HepG2 (cell line): Measurements from ENCODE around the gene PXK. TPM values are rescaled to one million over a fixed set of nuclear protein-coding genes. Genes with fewer than 3 reads are reported as not detected.
A peak's percentile ranks its signal among the peaks of the same experiment; 100 is the strongest.

Experiments
- ATAC-seq: fragments of 200-7000 bp; cut with Tn5 transposase; 3 replicates; pipeline ENCODE4 v1.9.1; 2020; ENCODE audit warnings: mild to moderate bottlenecking, moderate library complexity
- BruUV-seq: library from RNA; stranded (reverse); fragments of 400-500 nt; replicated peaks from 2 replicates; lab custom pipeline; 2021; lab: Mats Ljungman, UMichigan
- CTCF ChIA-PET: fragments of 300-600 bp; formaldehyde crosslinking; extraction: SDS; loops from one replicate; lab custom pipeline; 2021; ENCODE audit warnings: low total read pairs, inconsistent platforms, low intra/inter-chr PET ratio; lab: Yijun Ruan, JAX
- POLR2A ChIA-PET: fragments of 350-600 bp; sonication (Branson Sonifier 250); formaldehyde crosslinking; loops from one replicate; lab custom pipeline; 2020; ENCODE audit warnings: antibody characterized with exemption, inconsistent platforms; lab: Yijun Ruan, JAX
- DNase-seq: peaks from one replicate; pipeline ENCODE4 v3.0.0-alpha.2; 2015; ENCODE audit warnings: low spot score
- FAIRE-seq: peaks from 3 replicates; lab custom pipeline; 2011; peaks lifted over from hg19 to GRCh38; lab: Jason Lieb, UNC
- H2AFZ ChIP-seq: one replicate; pipeline ENCODE4 v1.6.1; 2011; ENCODE audit warnings: low read length, inconsistent platforms
- H3K27ac ChIP-seq: fragments of 300-600 bp; 3 replicates; pipeline ENCODE4 v1.8.0; 2011; ENCODE audit warnings: mixed run types, mild to moderate bottlenecking, mixed read lengths, low read length, inconsistent platforms; ENCODE audit not compliant: insufficient read depth; ENCODE audit errors: extremely low read length
- H3K27me3 ChIP-seq, 2 experiments: fragments of 200-600 bp in 1 of 2; 2 replicates in 1 of 2; 3 replicates in 1 of 2; pipeline versions ENCODE4 v1.6.0 to v1.8.0; 2011; ENCODE audit warnings: low read length in 2 of 2, mild to moderate bottlenecking in 2 of 2, moderate library complexity in 2 of 2, inconsistent platforms in 1 of 2; ENCODE audit not compliant: insufficient read depth in 2 of 2, control insufficient read depth in 1 of 2
- H3K36me3 ChIP-seq, 2 experiments: fragments of 200-600 bp in 1 of 2; replicated peaks in 1 of 2; 2 replicates in 1 of 2; 3 replicates in 1 of 2; pipeline versions ENCODE4 v1.5.1 to v1.8.0; 2011; ENCODE audit warnings: low read length in 2 of 2, inconsistent platforms in 1 of 2; ENCODE audit not compliant: insufficient read depth in 2 of 2, control insufficient read depth in 1 of 2
- H3K4me1 ChIP-seq: 2 replicates; pipeline ENCODE4 v1.5.1; 2012; ENCODE audit warnings: low read length, inconsistent platforms; ENCODE audit not compliant: insufficient read depth
- H3K4me2 ChIP-seq: 2 replicates; pipeline ENCODE4 v1.6.0; 2011; ENCODE audit warnings: low read depth, low read length, inconsistent platforms
- H3K4me3 ChIP-seq, 3 experiments: fragments of 200-600 bp in 1 of 3; sonication (generic), shearing (Covaris generic) in 1 of 3; replicated peaks in 1 of 3; 2 replicates each; pipeline ENCODE4 v1.5.1; 2011 to 2016; ENCODE audit warnings: low read length in 3 of 3, inconsistent platforms in 2 of 3, low read depth in 2 of 3, mild to moderate bottlenecking in 2 of 3, control low read depth in 1 of 3, mixed read lengths in 1 of 3; ENCODE audit not compliant: insufficient read depth in 1 of 3
- H3K79me2 ChIP-seq: one replicate; pipeline ENCODE4 v1.6.1; 2011; ENCODE audit warnings: low read length, inconsistent platforms; ENCODE audit not compliant: insufficient read depth
- H3K9ac ChIP-seq: 2 replicates; pipeline ENCODE4 v1.6.0; 2011; ENCODE audit warnings: mild to moderate bottlenecking, low read depth, low read length, inconsistent platforms; ENCODE audit not compliant: insufficient read depth
- H3K9me3 ChIP-seq: 2 replicates; pipeline ENCODE4 v1.5.1; 2012; ENCODE audit warnings: mild to moderate bottlenecking, low read length
- H4K20me1 ChIP-seq: 2 replicates; pipeline ENCODE4 v1.6.0; 2011; ENCODE audit warnings: inconsistent platforms, mild to moderate bottlenecking, low read length, moderate library complexity; ENCODE audit not compliant: insufficient read depth
- CCDC6 ChIP-seq: sonication (generic); formaldehyde crosslinking; IDR thresholded peaks from 2 replicates; pipeline ENCODE4 v1.8.1; 2022; ENCODE audit warnings: mild to moderate bottlenecking, missing genetic modification reagents, moderate library complexity
- FUBP1 ChIP-seq: sonication (generic); formaldehyde crosslinking; IDR thresholded peaks from 2 replicates; pipeline ENCODE4 v1.5.1; 2020; ENCODE audit warnings: missing genetic modification reagents, mild to moderate bottlenecking, borderline replicate concordance
- MAFF ChIP-seq: IDR thresholded peaks from 2 replicates; pipeline ENCODE4 v1.6.1; 2011; ENCODE audit warnings: low read depth, low read length, improper control_type of control experiment
- MAFK ChIP-seq, 2 experiments: IDR thresholded peaks in 1 of 2; conservative IDR thresholded peaks in 1 of 2; 2 replicates each; pipeline ENCODE4 v1.6.1; 2011; ENCODE audit warnings: improper control_type of control experiment in 2 of 2, low read length in 2 of 2
- MED8 ChIP-seq: sonication (generic); formaldehyde crosslinking; IDR thresholded peaks from 2 replicates; pipeline ENCODE4 v1.8.1; 2023; ENCODE audit warnings: mild to moderate bottlenecking, missing genetic modification reagents; ENCODE audit not compliant: insufficient replicate concordance
- MTERF4 ChIP-seq: sonication (generic); formaldehyde crosslinking; IDR thresholded peaks from 2 replicates; pipeline ENCODE4 v1.8.0; 2023; ENCODE audit warnings: mild to moderate bottlenecking, missing genetic modification reagents
- RARA ChIP-seq: IDR thresholded peaks from 2 replicates; pipeline ENCODE4 v1.6.1; 2016; ENCODE audit warnings: missing genetic modification reagents, missing compliant biosample characterization
- SALL2 ChIP-seq: sonication (generic); formaldehyde crosslinking; IDR thresholded peaks from 2 replicates; pipeline ENCODE4 v1.8.1; 2023; ENCODE audit warnings: mild to moderate bottlenecking, missing genetic modification reagents, inconsistent platforms
- SYNCRIP ChIP-seq: fragments of 200-400 bp; formaldehyde crosslinking; IDR thresholded peaks from 2 replicates; pipeline ENCODE4 v1.6.1; 2018; ENCODE audit warnings: mild to moderate bottlenecking, low read depth, low read length; ENCODE audit not compliant: insufficient read depth
- XRCC5 ChIP-seq: fragments of 200-400 bp; formaldehyde crosslinking; optimal IDR thresholded peaks from 2 replicates; pipeline ENCODE3; 2017; ENCODE audit warnings: mild to moderate bottlenecking, low read length
- ZBTB38 ChIP-seq: sonication (generic); formaldehyde crosslinking; IDR thresholded peaks from 2 replicates; pipeline ENCODE4 v1.5.1; 2020; ENCODE audit warnings: mild to moderate bottlenecking, missing genetic modification reagents
- ZNF264 ChIP-seq: sonication (generic); formaldehyde crosslinking; IDR thresholded peaks from 2 replicates; pipeline ENCODE4 v1.4.0; 2020; ENCODE audit warnings: missing genetic modification reagents
- ZNF652 ChIP-seq: IDR thresholded peaks from 2 replicates; pipeline ENCODE4 v1.6.1; 2016; ENCODE audit warnings: low read depth, borderline replicate concordance
- WGBS: methylation state at CpG from one replicate; pipeline ENCODE4 v1.1.6; 2017; ENCODE audit warnings: low lambda C conversion rate; 5-methylcytosine and 5-hydroxymethylcytosine counted together
- in situ Hi-C: cut with HindIII; loops from 2 replicates; pipeline ENCODE4 v1.10.0; 2017; ENCODE audit warnings: low pct_unique_long_range_greater_than_20kb; ENCODE audit not compliant: extremely low pct_ligation_motif_present
- intact Hi-C: fragments of 100-400 bp; cut with micrococcal nuclease; formaldehyde crosslinking; loops from one replicate; pipeline ENCODE4 v1.10.0; 2022; ENCODE audit not compliant: unreplicated experiment
- polyA plus RNA-seq, 8 experiments: library from polyadenylated mRNA; depleted of rRNA in 3 of 8; stranded (reverse) in 7 of 8; unstranded in 1 of 8; fragments of >200 nt; fragmentation: Illumina TruSeq in 4 of 8; extraction: Trizol in 4 of 8; gene quantifications; 2 replicates each; pipeline versions ENCODE4 v1.2.1 to v1.2.3, GENCODE V29; 2011 to 2016; ENCODE audit warnings: low read depth in 4 of 8, missing spikeins in 1 of 8, mixed read lengths in 1 of 8; ENCODE audit not compliant: insufficient read depth in 1 of 8
- total RNA-seq, 5 experiments: library from RNA; depleted of rRNA; stranded (reverse); fragments of >200 nt; fragmentation: Illumina TruSeq; extraction: Trizol; gene quantifications; 2 replicates each; pipeline ENCODE4 v1.2.3, GENCODE V29; 2016; ENCODE audit warnings: low read depth in 1 of 5

The PXK gene
- total and polyA plus RNA-seq, 2 of the 13 experiments (the other 11 are each of a cell fraction or from before 2014, with no cell fraction given): 6.4 to 18.6 TPM

- TF ChIP-seq CCDC6 (CRISPR knock-in tag) (0 out of 2 replicates have a peak, but pooled peaks have one; percentile 6), RARA (CRISPR knock-in tag) (no peak)
- Histone ChIP-seq H4K20me1 (no peaks in the 10 kb centered on the region), H3K79me2 (peaks cover 9% of the 10 kb centered on the region), H3K27ac (peak overlapping the region; percentile 59), H3K4me2 (peak overlapping the region; percentile 76), H3K4me3 (no peak overlapping the region; a peak in 1 of 6 replicates), H3K9ac (peak overlapping the region; percentile 23; the same call in 1 of the 2 replicates), H3K36me3 (no peaks in the 10 kb centered on the region), H2AFZ (no peak overlapping the region), H3K9me3 (no peaks in the 10 kb centered on the region), H3K4me1 (peaks cover 36% of the 10 kb centered on the region), H3K27me3 (no peaks in the 10 kb centered on the region; a peak in 1 of 5 replicates)
- DNase-seq (no peak), ATAC-seq (no peak), FAIRE-seq (no peak)
- WGBS: 87% methylated on average over 1 of the region's 1 CpG
- no TSS peak for BruUV-seq
- in situ Hi-C loops (no loop called here), intact Hi-C loops (loop anchor here (10.0 kb wide), 1 partner anchor 199 kb away; the partner anchor contains the start of gene ACOX2)
- POLR2A ChIA-PET: interaction anchor here (2.1 to 2.7 kb wide), 2 partner anchors 10 to 29 kb away, joined by 10 read pairs; partner anchors contain the start of genes HTD2 and RPP14
- CTCF ChIA-PET: no interaction called here
These were observed 2.9 kb downstream of the PXK start for GRCh38 chr3:58335652-58335947.

- H3K4me2 ChIP-seq: no peak overlapping the region
- ATAC-seq (no peak), DNase-seq (no peak), FAIRE-seq (no peak)
- H3K27me3 ChIP-seq: no peaks in the 10 kb centered on the region; a peak in 1 of 5 replicates
- no peaks in the 10 kb centered on the region for H4K20me1 ChIP-seq
- no peak overlapping the region for H3K27ac ChIP-seq
- H3K36me3 ChIP-seq: 0 out of 5 replicates have a peak, but pooled peaks cover 0 to 2% of the 10 kb centered on the region in 2 experiments
- TF ChIP-seq MTERF4 (CRISPR knock-in tag): no peak
- TF ChIP-seq ZNF264 (CRISPR knock-in tag): no peak
- TF ChIP-seq FUBP1 (CRISPR knock-in tag): no peak
- no peak for TF ChIP-seq SALL2
- no peak for TF ChIP-seq SYNCRIP
- no peak for TF ChIP-seq MED8 (CRISPR knock-in tag)
- no peak for TF ChIP-seq ZNF652 (CRISPR knock-in tag)
- TF ChIP-seq MAFK (conservative IDR thresholded peaks at IDR 0.05 in 1 of 2, IDR thresholded peaks at IDR 0.05 in 1 of 2; ENCODE audit: low read length in 2 of 2): peak; percentile 46 to 82
- peak; percentile 65; the same call in 1 of the 2 replicates for TF ChIP-seq MAFF
- no peak for TF ChIP-seq ZBTB38 (CRISPR knock-in tag)
- no peak for TF ChIP-seq XRCC5
- CTCF ChIA-PET: no interaction called here
- H3K4me1 ChIP-seq: peaks cover 29% of the 10 kb centered on the region
- no TSS peak for BruUV-seq
- H3K79me2 ChIP-seq: peaks cover 9% of the 10 kb centered on the region
- H2AFZ ChIP-seq: no peak overlapping the region
- no peak overlapping the region for H3K4me3 ChIP-seq
- intact Hi-C loops (loop anchor here (10.0 kb wide), 1 partner anchor 198 kb away; the partner anchor contains the start of gene ACOX2), in situ Hi-C loops (no loop called here)
- WGBS: 99% methylated on average over 3 of the region's 3 CpGs
- H3K9me3 ChIP-seq: no peaks in the 10 kb centered on the region
- H3K9ac ChIP-seq: no peak overlapping the region
- POLR2A ChIA-PET: interaction anchor here (2.7 kb wide), 1 partner anchor 30 kb away, joined by 10 read pairs; the partner anchor contains the start of genes HTD2 and RPP14
These were observed 3.6 kb downstream of the PXK start for GRCh38 chr3:58336135-58336882.
